GM23338 (cell line): ENCODE data around the gene ANKRD6.

Source experiments
- POLR2AphosphoS5 ChIP-seq: IDR thresholded peaks from 2 replicates; pipeline ENCODE4 v1.6.1; 2016; ENCODE audit warnings: antibody characterized with exemption, low read depth
- TF ChIP-seq, protein P1 (sequence below), 2 experiments: fragments of 200-600 bp in 1 of 2; sonication (generic) in 1 of 2; conservative IDR thresholded peaks; 2 replicates each; pipeline versions ENCODE4 v1.5.1 to v1.6.1; 2016 to 2017; ENCODE audit warnings: antibody characterized with exemption in 2 of 2, low read depth in 2 of 2, mild to moderate bottlenecking in 2 of 2, moderate library complexity in 1 of 2

DNA sequence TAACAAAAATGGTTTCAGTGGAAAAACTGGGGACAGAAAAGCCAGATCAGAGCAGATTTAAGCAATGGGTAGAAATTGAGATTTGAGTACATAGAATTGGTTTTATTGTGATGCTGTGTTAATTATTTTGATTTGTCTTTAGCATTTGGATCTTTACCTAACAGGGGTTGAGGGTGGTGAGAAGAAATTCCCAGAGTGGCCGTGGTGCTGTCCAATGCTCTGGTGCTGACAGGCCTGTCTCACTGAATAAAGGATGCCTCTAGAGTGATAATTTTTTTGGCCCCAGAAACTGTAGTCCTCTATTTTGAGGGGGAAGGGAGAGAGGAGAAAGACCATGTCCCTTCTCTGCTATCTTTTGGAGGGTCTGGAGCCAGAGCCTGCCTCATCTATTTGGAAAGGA, 126.5 kb downstream of the ANKRD6 start:
- no peak for TF ChIP-seq POLR2AphosphoS5
- TF ChIP-seq, protein P1, sequence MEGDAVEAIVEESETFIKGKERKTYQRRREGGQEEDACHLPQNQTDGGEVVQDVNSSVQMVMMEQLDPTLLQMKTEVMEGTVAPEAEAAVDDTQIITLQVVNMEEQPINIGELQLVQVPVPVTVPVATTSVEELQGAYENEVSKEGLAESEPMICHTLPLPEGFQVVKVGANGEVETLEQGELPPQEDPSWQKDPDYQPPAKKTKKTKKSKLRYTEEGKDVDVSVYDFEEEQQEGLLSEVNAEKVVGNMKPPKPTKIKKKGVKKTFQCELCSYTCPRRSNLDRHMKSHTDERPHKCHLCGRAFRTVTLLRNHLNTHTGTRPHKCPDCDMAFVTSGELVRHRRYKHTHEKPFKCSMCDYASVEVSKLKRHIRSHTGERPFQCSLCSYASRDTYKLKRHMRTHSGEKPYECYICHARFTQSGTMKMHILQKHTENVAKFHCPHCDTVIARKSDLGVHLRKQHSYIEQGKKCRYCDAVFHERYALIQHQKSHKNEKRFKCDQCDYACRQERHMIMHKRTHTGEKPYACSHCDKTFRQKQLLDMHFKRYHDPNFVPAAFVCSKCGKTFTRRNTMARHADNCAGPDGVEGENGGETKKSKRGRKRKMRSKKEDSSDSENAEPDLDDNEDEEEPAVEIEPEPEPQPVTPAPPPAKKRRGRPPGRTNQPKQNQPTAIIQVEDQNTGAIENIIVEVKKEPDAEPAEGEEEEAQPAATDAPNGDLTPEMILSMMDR (conservative IDR thresholded peaks at IDR 0.05; ENCODE audit: low read depth in 2 of 2) = no peak
